PC-3 (cell line): ENCODE measurements around the gene CRYGC. TPM values are rescaled to one million over a fixed set of nuclear protein-coding genes. Genes with fewer than 3 reads are reported as not detected.

Experiments used
- ATAC-seq: fragments of 200-7000 bp; cut with Tn5 transposase; 2 replicates; pipeline ENCODE4 v1.9.1; 2020; ENCODE audit warnings: mild to moderate bottlenecking, moderate library complexity
- BruUV-seq: library from RNA; stranded (reverse); fragments of 400-500 nt; replicated peaks from 2 replicates; lab custom pipeline; 2021; lab: Mats Ljungman, UMichigan
- CTCF ChIA-PET: fragments of 300-600 bp; sonication (Branson Sonifier 250); formaldehyde crosslinking; loops from one replicate; lab custom pipeline; 2022; ENCODE audit warnings: antibody characterized with exemption; lab: Charles Lee
- POLR2A ChIA-PET: fragments of 300-600 bp; sonication (Branson Sonifier 250); formaldehyde crosslinking; loops from one replicate; lab custom pipeline; 2022; ENCODE audit warnings: antibody characterized with exemption; ENCODE audit not compliant: unreplicated experiment; lab: Charles Lee
- DNase-seq: peaks from one replicate; pipeline ENCODE4 v3.0.0-alpha.2; 2015
- H2AFZ ChIP-seq: fragments of 300-600 bp; sonication (generic); 2 replicates; pipeline ENCODE4 v1.6.0; 2016; ENCODE audit warnings: antibody characterized with exemption, low read length
- H3F3A ChIP-seq: fragments of 300-600 bp; sonication (generic); one replicate; pipeline ENCODE4 v1.6.0; 2017; ENCODE audit warnings: antibody characterized with exemption, low read length, control low read depth, mild to moderate bottlenecking; ENCODE audit not compliant: unreplicated experiment
- H3K27ac ChIP-seq: fragments of 300-600 bp; sonication (generic); 2 replicates; pipeline ENCODE4 v1.5.1; 2016; ENCODE audit warnings: mild to moderate bottlenecking, low read length
- H3K27me3 ChIP-seq: fragments of 300-600 bp; sonication (generic); 2 replicates; pipeline ENCODE4 v1.6.1; 2016; ENCODE audit warnings: low read length, mixed read lengths
- H3K36me3 ChIP-seq: fragments of 300-600 bp; sonication (generic); 2 replicates; pipeline ENCODE4 v1.6.1; 2016; ENCODE audit warnings: low read depth, mixed run types, low read length, mixed read lengths
- H3K4me1 ChIP-seq: fragments of 300-600 bp; sonication (generic); 2 replicates; pipeline ENCODE4 v1.5.1; 2016; ENCODE audit warnings: low read length; ENCODE audit not compliant: insufficient read depth
- H3K4me2 ChIP-seq: fragments of 300-600 bp; sonication (generic); 2 replicates; pipeline ENCODE4 v1.6.0; 2016; ENCODE audit warnings: low read length
- H3K4me3 ChIP-seq: fragments of 300-600 bp; sonication (generic); 2 replicates; pipeline ENCODE4 v1.5.1; 2016; ENCODE audit warnings: mild to moderate bottlenecking, low read length, mixed read lengths
- H3K79me2 ChIP-seq: fragments of 300-600 bp; sonication (generic); 2 replicates; pipeline ENCODE4 v1.6.1; 2017; ENCODE audit warnings: low read length, mixed read lengths
- H3K9ac ChIP-seq: fragments of 300-600 bp; sonication (generic); 2 replicates; pipeline ENCODE4 v1.6.0; 2016; ENCODE audit warnings: mild to moderate bottlenecking, low read length
- H3K9me2 ChIP-seq: fragments of 300-600 bp; sonication (generic); replicated peaks from 2 replicates; pipeline ENCODE4 v1.6.1; 2016; ENCODE audit warnings: mixed run types, low read length, mixed read lengths
- H3K9me3 ChIP-seq: fragments of 300-600 bp; sonication (generic); 2 replicates; pipeline ENCODE4 v1.6.1; 2016; ENCODE audit warnings: low read length, mixed read lengths
- H4K20me1 ChIP-seq: fragments of 300-600 bp; sonication (generic); 2 replicates; pipeline ENCODE4 v1.6.1; 2016; ENCODE audit warnings: low read length, mixed read lengths
- EZH2 ChIP-seq: fragments of 300-600 bp; sonication (generic); IDR thresholded peaks from one replicate; pipeline ENCODE4 v1.6.1; 2017; ENCODE audit warnings: antibody characterized with exemption, mild to moderate bottlenecking, low read length; ENCODE audit not compliant: unreplicated experiment
- EZH2phosphoT487 ChIP-seq: fragments of 300-600 bp; sonication (generic); IDR thresholded peaks from 2 replicates; pipeline ENCODE4 v1.6.1; 2018; ENCODE audit warnings: mild to moderate bottlenecking, antibody characterized with exemption, low read length, borderline replicate concordance
- intact Hi-C: fragments of 100-400 bp; cut with micrococcal nuclease; formaldehyde crosslinking; loops from 2 replicates; pipeline ENCODE4 v1.9.0; 2023
- total RNA-seq: library from RNA; depleted of rRNA; stranded (reverse); fragments of >200 nt; gene quantifications from 2 replicates; pipeline ENCODE4 v1.2.3, GENCODE V29; 2014; rRNA removed
- TF ChIP-seq, protein P1 (sequence below): fragments of 300-600 bp; sonication (generic); conservative IDR thresholded peaks from 2 replicates; pipeline ENCODE4 v1.5.1; 2017; ENCODE audit warnings: antibody characterized with exemption, low read depth, mild to moderate bottlenecking, low read length

Gene CRYGC
- total RNA-seq, 1 experiment from 2014 or later, result not detected

DNA sequence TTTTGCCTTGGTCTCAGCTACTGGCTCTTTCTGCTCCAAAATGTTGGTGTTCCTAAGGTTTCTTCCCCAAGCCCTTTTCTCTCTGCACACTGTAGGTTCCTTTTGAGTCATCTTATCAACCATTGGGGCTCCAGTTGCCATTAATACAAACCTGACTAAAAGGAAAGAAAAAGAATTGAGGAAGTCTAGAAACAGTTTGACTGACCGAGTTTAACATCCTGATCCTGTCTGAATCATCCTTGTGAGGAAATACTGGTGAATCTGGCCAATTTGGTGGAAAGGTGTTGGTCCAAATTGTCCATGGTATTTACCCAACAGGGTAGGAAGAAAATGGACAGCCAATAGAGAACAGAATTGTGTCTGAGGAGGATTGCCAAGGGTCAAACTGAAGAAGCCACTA, 43.6 kb downstream of the CRYGC start:
- Histone ChIP-seq H3K9me2 (no peaks in the 10 kb centered on the region; the same call in 1 of the 2 replicates), H3K4me2 (no peak overlapping the region), H3K9ac (no peak overlapping the region), H3K9me3 (no peaks in the 10 kb centered on the region), H3F3A (no peaks in the 10 kb centered on the region), H3K36me3 (no peaks in the 10 kb centered on the region), H3K79me2 (no peaks in the 10 kb centered on the region), H4K20me1 (no peaks in the 10 kb centered on the region), H3K27me3 (no peaks in the 10 kb centered on the region), H2AFZ (no peak overlapping the region), H3K27ac (no peak overlapping the region), H3K4me3 (no peak overlapping the region), H3K4me1 (no peaks in the 10 kb centered on the region)
- CTCF ChIA-PET, result no interaction called here
- BruUV-seq, result no TSS peak
- no peak for TF ChIP-seq EZH2phosphoT487
- POLR2A ChIA-PET, result no interaction called here
- no peak for ATAC-seq
- intact Hi-C loops, result no loop called here
- DNase-seq, result no peak

DNA sequence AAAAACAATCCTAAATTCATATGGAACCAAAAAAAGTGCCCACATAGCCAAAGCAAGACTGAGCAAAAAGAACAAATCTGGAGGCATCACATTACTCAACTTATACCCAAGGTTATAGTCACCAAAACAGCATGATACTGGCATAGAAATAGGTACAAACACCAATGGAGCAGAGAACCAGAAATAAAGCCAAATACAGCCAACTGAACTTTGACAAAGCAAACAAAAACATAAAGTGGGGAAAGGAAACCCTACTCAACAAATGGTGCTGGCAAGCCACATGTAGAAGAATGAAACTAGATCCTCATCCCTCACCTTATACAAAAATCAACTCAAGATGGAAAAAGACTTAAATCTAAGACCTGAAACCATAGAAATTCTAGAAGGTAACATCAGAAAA, 45.8 kb downstream of the CRYGC start:
- no peak overlapping the region for H3K9ac ChIP-seq
- no peaks in the 10 kb centered on the region for H3K9me3 ChIP-seq
- no peaks in the 10 kb centered on the region; the same call in 1 of the 2 replicates for H3K9me2 ChIP-seq
- intact Hi-C loops, result no loop called here
- no peaks in the 10 kb centered on the region for H3K4me1 ChIP-seq
- CTCF ChIA-PET, result no interaction called here
- no peak overlapping the region for H3K4me2 ChIP-seq
- POLR2A ChIA-PET, result no interaction called here
- no peaks in the 10 kb centered on the region for H3F3A ChIP-seq
- no TSS peak for BruUV-seq
- H3K4me3 ChIP-seq, result no peak overlapping the region
- TF ChIP-seq, protein P1, sequence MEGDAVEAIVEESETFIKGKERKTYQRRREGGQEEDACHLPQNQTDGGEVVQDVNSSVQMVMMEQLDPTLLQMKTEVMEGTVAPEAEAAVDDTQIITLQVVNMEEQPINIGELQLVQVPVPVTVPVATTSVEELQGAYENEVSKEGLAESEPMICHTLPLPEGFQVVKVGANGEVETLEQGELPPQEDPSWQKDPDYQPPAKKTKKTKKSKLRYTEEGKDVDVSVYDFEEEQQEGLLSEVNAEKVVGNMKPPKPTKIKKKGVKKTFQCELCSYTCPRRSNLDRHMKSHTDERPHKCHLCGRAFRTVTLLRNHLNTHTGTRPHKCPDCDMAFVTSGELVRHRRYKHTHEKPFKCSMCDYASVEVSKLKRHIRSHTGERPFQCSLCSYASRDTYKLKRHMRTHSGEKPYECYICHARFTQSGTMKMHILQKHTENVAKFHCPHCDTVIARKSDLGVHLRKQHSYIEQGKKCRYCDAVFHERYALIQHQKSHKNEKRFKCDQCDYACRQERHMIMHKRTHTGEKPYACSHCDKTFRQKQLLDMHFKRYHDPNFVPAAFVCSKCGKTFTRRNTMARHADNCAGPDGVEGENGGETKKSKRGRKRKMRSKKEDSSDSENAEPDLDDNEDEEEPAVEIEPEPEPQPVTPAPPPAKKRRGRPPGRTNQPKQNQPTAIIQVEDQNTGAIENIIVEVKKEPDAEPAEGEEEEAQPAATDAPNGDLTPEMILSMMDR, result no peak
- TF ChIP-seq EZH2 (no peak), EZH2phosphoT487 (no peak)
- no peak for ATAC-seq
- no peak overlapping the region for H2AFZ ChIP-seq
- no peaks in the 10 kb centered on the region for H3K79me2 ChIP-seq
- H3K36me3 ChIP-seq, result no peaks in the 10 kb centered on the region
- H3K27me3 ChIP-seq, result peaks cover 7% of the 10 kb centered on the region; the same call in 1 of the 2 replicates
- DNase-seq, result no peak
- H3K27ac ChIP-seq, result no peak overlapping the region
- no peaks in the 10 kb centered on the region for H4K20me1 ChIP-seq

Other genes starting within 250 kb of the CRYGC start
- 5.9 and 7.9 TPM in 2 replicates for gene PLEKHM3, start 104.3 kb downstream of the CRYGC start, total RNA-seq
- not detected in 2 replicates for gene CRYGD, start 5.3 kb downstream of the CRYGC start, total RNA-seq
- gene CRYGB, start 16.3 kb upstream of the CRYGC start, total RNA-seq, result not detected in 2 replicates
- gene CRYGA, start 33.8 kb upstream of the CRYGC start, total RNA-seq, result not detected in 2 replicates
- not detected in 2 replicates for gene C2orf80, start 60.2 kb upstream of the CRYGC start, total RNA-seq
- gene IDH1, start 125.2 kb upstream of the CRYGC start, total RNA-seq, result 71.5 and 73.6 TPM in 2 replicates
- 18.8 and 19.4 TPM in 2 replicates for gene PIKFYVE, start 136.4 kb upstream of the CRYGC start, total RNA-seq